H1 (cell line): ENCODE data around the gene TDG. TPM values are rescaled to one million over a fixed set of nuclear protein-coding genes. Genes with fewer than 3 reads are reported as not detected.

ENCODE experiments used
- CTCF ChIA-PET: fragments of 300-600 bp; sonication (Branson Sonifier 250); formaldehyde crosslinking; loops from one replicate; lab custom pipeline; 2021; ENCODE audit not compliant: partially characterized antibody; lab: Charles Lee
- POLR2A ChIA-PET: fragments of 300-600 bp; sonication (Branson Sonifier 250); formaldehyde crosslinking; loops from one replicate; lab custom pipeline; 2021; ENCODE audit warnings: inconsistent platforms; ENCODE audit not compliant: partially characterized antibody; lab: Charles Lee
- DNase-seq, 2 experiments: peaks; one replicate each; pipeline versions ENCODE4 v3.0.0 to v3.0.0-alpha.2; 2010 to 2022; ENCODE audit warnings: low spot score in 2 of 2, low read depth in 1 of 2, mixed read lengths in 1 of 2
- FAIRE-seq: peaks from 2 replicates; lab custom pipeline; 2011; peaks lifted over from hg19 to GRCh38; lab: Jason Lieb, UNC
- H2AFZ ChIP-seq: 2 replicates; pipeline ENCODE4 v1.8.1; 2012; ENCODE audit warnings: low read length, inconsistent platforms
- H2AK5ac ChIP-seq: 2 replicates; pipeline ENCODE4 v1.6.1; 2013; ENCODE audit warnings: low read depth, low read length
- H2BK120ac ChIP-seq: replicated peaks from 2 replicates; pipeline ENCODE3; 2013; ENCODE audit warnings: low read depth, low read length, inconsistent platforms
- H2BK12ac ChIP-seq: 2 replicates; pipeline ENCODE4 v1.6.1; 2013; ENCODE audit warnings: low read depth, low read length
- H2BK15ac ChIP-seq: 2 replicates; pipeline ENCODE4 v1.6.1; 2013; ENCODE audit warnings: low read length
- H2BK20ac ChIP-seq: 2 replicates; pipeline ENCODE4 v1.6.1; 2013; ENCODE audit warnings: low read length
- H2BK5ac ChIP-seq: 2 replicates; pipeline ENCODE4 v1.6.1; 2013; ENCODE audit warnings: low read depth, low read length
- H3K14ac ChIP-seq: 2 replicates; pipeline ENCODE4 v1.6.1; 2013; ENCODE audit warnings: inconsistent platforms; ENCODE audit not compliant: insufficient read length
- H3K18ac ChIP-seq: 2 replicates; pipeline ENCODE4 v1.6.1; 2013; ENCODE audit warnings: low read length; ENCODE audit errors: extremely low read depth
- H3K23ac ChIP-seq: 2 replicates; pipeline ENCODE4 v1.6.1; 2013; ENCODE audit warnings: inconsistent platforms; ENCODE audit not compliant: insufficient read length
- H3K23me2 ChIP-seq: 2 replicates; pipeline ENCODE4 v1.6.1; 2013; ENCODE audit warnings: low read depth, low read length
- H3K27ac ChIP-seq: 2 replicates; pipeline ENCODE4 v1.6.1; 2011; ENCODE audit warnings: low read depth, low read length, inconsistent platforms
- H3K27me3 ChIP-seq, 4 experiments: replicated peaks in 1 of 4; 1 replicate in 1 of 4; 2 replicates in 3 of 4; pipeline versions ENCODE4 v1.6.1 to v1.8.1; 2011 to 2013; ENCODE audit warnings: low read length in 3 of 4, mild to moderate bottlenecking in 3 of 4, inconsistent platforms in 2 of 4, mixed read lengths in 2 of 4, moderate library complexity in 1 of 4; ENCODE audit not compliant: control insufficient read depth in 3 of 4, insufficient read depth in 3 of 4; ENCODE audit errors: extremely low read depth in 1 of 4
- H3K36me3 ChIP-seq, 4 experiments: 2 replicates each; pipeline versions ENCODE4 v1.6.1 to v1.8.1; 2011 to 2013; ENCODE audit warnings: mild to moderate bottlenecking in 4 of 4, low read length in 3 of 4, moderate library complexity in 2 of 4, control low read depth in 1 of 4, inconsistent platforms in 1 of 4; ENCODE audit not compliant: insufficient read depth in 4 of 4, control insufficient read depth in 2 of 4
- H3K4ac ChIP-seq: replicated peaks from 2 replicates; pipeline ENCODE3; 2013; ENCODE audit warnings: low read length, low read depth, mixed read lengths, inconsistent platforms; ENCODE audit not compliant: insufficient read length
- H3K4me1 ChIP-seq, 4 experiments: replicated peaks in 1 of 4; 1 replicate in 1 of 4; 2 replicates in 3 of 4; pipeline versions ENCODE4 v1.6.1 to v1.8.1; 2011 to 2013; ENCODE audit warnings: low read length in 3 of 4, inconsistent platforms in 2 of 4, mixed read lengths in 1 of 4; ENCODE audit not compliant: insufficient read depth in 4 of 4, control insufficient read depth in 3 of 4
- H3K4me2 ChIP-seq, 2 experiments: 2 replicates each; pipeline versions ENCODE4 v1.6.1 to v1.8.1; 2011 to 2013; ENCODE audit warnings: low read depth in 2 of 2, low read length in 2 of 2, control low read depth in 1 of 2, inconsistent platforms in 1 of 2, mild to moderate bottlenecking in 1 of 2; ENCODE audit not compliant: insufficient read depth in 1 of 2
- H3K4me3 ChIP-seq, 4 experiments: fragments of 200-600, 300-600 bp in 1 of 4; sonication (generic), shearing (Covaris generic), sonication (Bioruptor Twin) in 1 of 4; 2 replicates each; pipeline versions ENCODE4 v1.5.1 to v1.8.1; 2011 to 2016; ENCODE audit warnings: low read length in 4 of 4, low read depth in 3 of 4, control low read depth in 2 of 4, inconsistent platforms in 2 of 4, mild to moderate bottlenecking in 2 of 4, mixed read lengths in 1 of 4, moderate library complexity in 1 of 4; ENCODE audit not compliant: insufficient read depth in 2 of 4; ENCODE audit errors: extremely low read depth in 1 of 4
- H3K56ac ChIP-seq: replicated peaks from 2 replicates; pipeline ENCODE3; 2013; ENCODE audit warnings: low read depth, mild to moderate bottlenecking, mixed read lengths, low read length, inconsistent platforms; ENCODE audit not compliant: insufficient read length
- H3K79me1 ChIP-seq: 2 replicates; pipeline ENCODE4 v1.6.1; 2013; ENCODE audit warnings: low read depth, low read length, control low read depth
- H3K79me2 ChIP-seq, 2 experiments: 2 replicates each; pipeline versions ENCODE4 v1.6.1 to v1.8.1; 2012 to 2013; ENCODE audit warnings: low read length in 2 of 2, mild to moderate bottlenecking in 2 of 2, inconsistent platforms in 1 of 2; ENCODE audit not compliant: insufficient read depth in 2 of 2, control insufficient read depth in 1 of 2
- H3K9ac ChIP-seq, 4 experiments: replicated peaks in 1 of 4; 1 replicate in 1 of 4; 2 replicates in 3 of 4; pipeline versions ENCODE4 v1.6.1 to v1.8.1; 2011 to 2013; ENCODE audit warnings: low read depth in 3 of 4, low read length in 3 of 4, control low read depth in 2 of 4, mild to moderate bottlenecking in 2 of 4, moderate library complexity in 2 of 4, inconsistent platforms in 1 of 4; ENCODE audit errors: extremely low read depth in 1 of 4
- H3K9me3 ChIP-seq, 2 experiments: 2 replicates each; pipeline versions ENCODE4 v1.6.1 to v1.8.1; 2012 to 2013; ENCODE audit warnings: mild to moderate bottlenecking in 2 of 2, moderate library complexity in 2 of 2, control low read depth in 1 of 2, inconsistent platforms in 1 of 2, low read depth in 1 of 2, low read length in 1 of 2, mixed read lengths in 1 of 2; ENCODE audit not compliant: insufficient read depth in 2 of 2
- H4K20me1 ChIP-seq, 2 experiments: replicated peaks in 1 of 2; 2 replicates each; pipeline versions ENCODE3 to v1.8.1; 2011 to 2013; ENCODE audit warnings: inconsistent platforms in 2 of 2, low read length in 2 of 2, mild to moderate bottlenecking in 1 of 2; ENCODE audit not compliant: insufficient read depth in 2 of 2, control insufficient read depth in 1 of 2
- H4K5ac ChIP-seq: 2 replicates; pipeline ENCODE4 v1.6.1; 2013; ENCODE audit warnings: low read length, low read depth, mixed read lengths, inconsistent platforms; ENCODE audit not compliant: insufficient read length
- H4K8ac ChIP-seq: 2 replicates; pipeline ENCODE4 v1.8.0; 2013; ENCODE audit warnings: mild to moderate bottlenecking, moderate library complexity, low read length, inconsistent platforms; ENCODE audit not compliant: insufficient read depth; ENCODE audit errors: extremely low read depth
- H4K91ac ChIP-seq: replicated peaks from 2 replicates; pipeline ENCODE3; 2013; ENCODE audit warnings: low read length, mixed read lengths, inconsistent platforms; ENCODE audit not compliant: insufficient read length
- BACH1 ChIP-seq: IDR thresholded peaks from 2 replicates; pipeline ENCODE4 v1.6.1; 2012; ENCODE audit warnings: low read length, improper control_type of control experiment
- BCL11A ChIP-seq, 2 experiments: IDR thresholded peaks; one replicate each; pipeline ENCODE4 v1.6.1; 2011; ENCODE audit warnings: low read depth in 2 of 2, low read length in 2 of 2, mild to moderate bottlenecking in 2 of 2
- BRCA1 ChIP-seq: IDR thresholded peaks from 2 replicates; pipeline ENCODE4 v1.6.1; 2012; ENCODE audit warnings: low read depth, low read length, improper control_type of control experiment
- EZH2 ChIP-seq: fragments of 200-600 bp; sonication (generic); IDR thresholded peaks from 2 replicates; pipeline ENCODE4 v1.7.1; 2012; ENCODE audit warnings: low read depth, mild to moderate bottlenecking, moderate library complexity, low read length, inconsistent platforms; ENCODE audit not compliant: severe bottlenecking
- GABPA ChIP-seq: IDR thresholded peaks from 2 replicates; pipeline ENCODE4 v1.6.1; 2011; ENCODE audit warnings: mild to moderate bottlenecking, low read length, moderate library complexity, borderline replicate concordance; ENCODE audit not compliant: insufficient read depth
- HDAC2 ChIP-seq, 2 experiments: fragments of 300-600 bp in 1 of 2; sonication (generic) in 1 of 2; IDR thresholded peaks; 2 replicates each; pipeline ENCODE4 v1.6.1; 2011 to 2012; ENCODE audit warnings: low read depth in 2 of 2, low read length in 2 of 2, mild to moderate bottlenecking in 2 of 2, moderate library complexity in 2 of 2, borderline replicate concordance in 1 of 2, inconsistent platforms in 1 of 2
- JUN ChIP-seq: IDR thresholded peaks from 2 replicates; pipeline ENCODE4 v1.6.1; 2011; ENCODE audit warnings: low read depth, mild to moderate bottlenecking, improper control_type of control experiment, low read length
- TCF12 ChIP-seq: IDR thresholded peaks from 2 replicates; pipeline ENCODE4 v1.6.1; 2011; ENCODE audit warnings: low read depth, mild to moderate bottlenecking, low read length
- TEAD4 ChIP-seq: IDR thresholded peaks from 2 replicates; pipeline ENCODE4 v1.6.1; 2012; ENCODE audit warnings: low read depth, low read length, inconsistent platforms, mixed read lengths
- USF2 ChIP-seq: IDR thresholded peaks from 2 replicates; pipeline ENCODE4 v1.6.1; 2011; ENCODE audit warnings: low read length, improper control_type of control experiment
- WGBS, 2 experiments: shearing (Covaris generic) in 1 of 2; methylation state at CpG; one replicate each; pipeline versions ENCODE4 v1.1.6 to v1.1.7; 2013 to 2015; ENCODE audit warnings: low lambda C conversion rate in 2 of 2, mixed read lengths in 2 of 2, inconsistent platforms in 1 of 2, low coverage in 1 of 2, missing lambda C conversion rate in 1 of 2; ENCODE audit not compliant: insufficient replicate concordance in 2 of 2, insufficient coverage in 1 of 2, insufficient read length in 1 of 2; ENCODE audit errors: extremely low coverage in 1 of 2, missing lambda C conversion rate in 1 of 2; 5-methylcytosine and 5-hydroxymethylcytosine counted together
- polyA plus RNA-seq, 7 experiments: library from polyadenylated mRNA; depleted of rRNA in 3 of 7; stranded (reverse) in 5 of 7; unstranded in 2 of 7; fragments of >200 nt in 5 of 7; fragments of 200-250 nt in 2 of 7; gene quantifications; 1 replicate in 5 of 7; 2 replicates in 1 of 7; 4 replicates in 1 of 7; pipeline versions ENCODE4 v1.2.1 to v1.2.3, GENCODE V29; 2011 to 2013; ENCODE audit warnings: missing spikeins in 2 of 7, mixed read lengths in 2 of 7
- total RNA-seq: library from RNA; stranded (reverse); fragmentation: NEBNext Ultra II Directional; extraction: Animal tissue kit (Norgen Biotek cat#: 25700); gene quantifications from 2 replicates; pipeline ENCODE4 v1.2.1, GENCODE V29; 2021
- TF ChIP-seq, protein P1 (sequence below): IDR thresholded peaks from 2 replicates; pipeline ENCODE4 v1.6.1; 2012; ENCODE audit warnings: inconsistent platforms

The TDG gene
- total and polyA plus RNA-seq, 2 of the 8 experiments (the other 6 are each of a cell fraction or from before 2014, with no cell fraction given), result 22.7 to 47.8 TPM

DNA sequence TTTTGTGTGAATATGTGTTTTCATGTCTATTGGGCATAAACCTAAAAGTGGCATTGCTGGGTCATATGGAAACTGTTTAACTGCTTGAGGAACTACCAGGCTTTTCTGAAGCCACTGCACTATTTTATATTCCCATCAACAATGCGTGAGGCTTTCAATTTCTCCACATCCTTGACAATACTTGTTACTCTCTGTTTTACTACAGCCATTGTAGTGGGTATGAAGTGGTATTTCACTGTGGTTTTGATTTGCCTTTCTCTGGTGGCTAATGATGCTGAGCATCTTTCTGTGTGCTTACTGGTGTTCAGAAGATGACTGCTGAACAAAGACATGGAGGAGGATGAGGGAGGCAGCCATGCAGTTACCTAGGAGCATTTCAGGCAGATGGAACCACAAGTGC is 13.2 kb upstream of the TDG start:
- Histone ChIP-seq H4K91ac (no peak overlapping the region), H3K23me2 (peaks cover 7% of the 10 kb centered on the region), H3K27me3 (no peaks in the 10 kb centered on the region), H3K23ac (no peak overlapping the region), H2BK5ac (no peak overlapping the region), H2BK15ac (no peak overlapping the region), H2AFZ (no peak overlapping the region), H4K8ac (no peak overlapping the region), H3K36me3 (peaks cover 3 to 70% (median 36%) of the 10 kb centered on the region in 4 experiments), H3K14ac (no peak overlapping the region), H3K56ac (no peak overlapping the region), H3K27ac (no peak overlapping the region), H4K20me1 (peaks cover 0 to 10% of the 10 kb centered on the region in 2 experiments), H3K4me2 (no peak overlapping the region), H3K9ac (no peak overlapping the region), H3K79me1 (0 out of 2 replicates have a peak, but pooled peaks cover 2% of the 10 kb centered on the region), H3K4ac (no peak overlapping the region), H3K79me2 (peaks cover 9 to 32% of the 10 kb centered on the region in 2 experiments), H2AK5ac (no peak overlapping the region), H3K4me1 (peaks cover 0 to 7% (median 2%) of the 10 kb centered on the region in 4 experiments; a peak in 3 of 7 replicates), H2BK12ac (no peak overlapping the region), H3K4me3 (no peak overlapping the region), H4K5ac (no peak overlapping the region), H3K9me3 (no peaks in the 10 kb centered on the region), H2BK20ac (no peak overlapping the region), H2BK120ac (no peak overlapping the region), H3K18ac (no peak overlapping the region)
- 92% methylated on average over 1 of the region's 1 CpG; no CpG with 5 or more reads in 1 of the 2 experiments for WGBS, 2 experiments
- DNase-seq, result no peak
- no peak for FAIRE-seq
- POLR2A ChIA-PET, result interaction anchor here (0.9 to 8.7 kb wide), 7 partner anchors 8 to 68 kb away, joined by 3 to 141 read pairs (median 5); partner anchors contain the start of genes HSP90B1 and TDG
- CTCF ChIA-PET, result no interaction called here
- TF ChIP-seq, protein P1, sequence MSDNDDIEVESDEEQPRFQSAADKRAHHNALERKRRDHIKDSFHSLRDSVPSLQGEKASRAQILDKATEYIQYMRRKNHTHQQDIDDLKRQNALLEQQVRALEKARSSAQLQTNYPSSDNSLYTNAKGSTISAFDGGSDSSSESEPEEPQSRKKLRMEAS, result no peak
- TF ChIP-seq EZH2 (no peak), BRCA1 (no peak), JUN (no peak), BCL11A (IDR thresholded peaks at IDR 0.05; ENCODE audit: low read depth in 2 of 2, low read length in 2 of 2) (no peak), BACH1 (no peak), HDAC2 (IDR thresholded peaks at IDR 0.05; ENCODE audit: borderline replicate concordance in 1 of 2, low read depth in 2 of 2, low read length in 2 of 2) (no peak), USF2 (no peak), GABPA (no peak), TEAD4 (no peak), TCF12 (no peak)
